ENCODE measurements around the gene SUSD2.

DNA sequence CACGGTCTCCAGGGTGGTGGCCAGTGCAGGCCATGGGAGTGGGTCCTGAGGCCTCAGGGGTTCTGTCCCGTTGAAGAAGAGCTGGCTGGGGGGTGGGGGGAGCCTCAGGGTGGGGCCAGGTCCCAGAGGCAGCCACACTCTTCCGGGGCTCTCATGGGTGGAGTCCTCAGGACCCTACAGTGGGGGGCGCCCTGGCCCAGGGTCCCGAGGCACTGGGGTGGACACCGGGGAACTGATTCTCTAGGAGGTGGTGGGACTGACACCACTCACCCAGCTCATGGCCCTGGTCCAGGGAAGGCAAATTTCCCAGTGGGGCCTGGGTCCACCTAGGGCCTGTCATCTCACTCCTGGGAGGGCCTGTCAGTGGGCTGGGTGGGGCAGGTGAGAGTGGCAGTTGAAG, 50.8 kb downstream of the SUSD2 start:
- TF ChIP-seq, protein P1, sequence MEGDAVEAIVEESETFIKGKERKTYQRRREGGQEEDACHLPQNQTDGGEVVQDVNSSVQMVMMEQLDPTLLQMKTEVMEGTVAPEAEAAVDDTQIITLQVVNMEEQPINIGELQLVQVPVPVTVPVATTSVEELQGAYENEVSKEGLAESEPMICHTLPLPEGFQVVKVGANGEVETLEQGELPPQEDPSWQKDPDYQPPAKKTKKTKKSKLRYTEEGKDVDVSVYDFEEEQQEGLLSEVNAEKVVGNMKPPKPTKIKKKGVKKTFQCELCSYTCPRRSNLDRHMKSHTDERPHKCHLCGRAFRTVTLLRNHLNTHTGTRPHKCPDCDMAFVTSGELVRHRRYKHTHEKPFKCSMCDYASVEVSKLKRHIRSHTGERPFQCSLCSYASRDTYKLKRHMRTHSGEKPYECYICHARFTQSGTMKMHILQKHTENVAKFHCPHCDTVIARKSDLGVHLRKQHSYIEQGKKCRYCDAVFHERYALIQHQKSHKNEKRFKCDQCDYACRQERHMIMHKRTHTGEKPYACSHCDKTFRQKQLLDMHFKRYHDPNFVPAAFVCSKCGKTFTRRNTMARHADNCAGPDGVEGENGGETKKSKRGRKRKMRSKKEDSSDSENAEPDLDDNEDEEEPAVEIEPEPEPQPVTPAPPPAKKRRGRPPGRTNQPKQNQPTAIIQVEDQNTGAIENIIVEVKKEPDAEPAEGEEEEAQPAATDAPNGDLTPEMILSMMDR (IDR thresholded peaks at IDR 0.05; ENCODE audit: low read depth, low read length, poor library complexity, severe bottlenecking) = no peak
- TF ChIP-seq EZH2phosphoT487 (IDR thresholded peaks at IDR 0.05; ENCODE audit: borderline replicate concordance, low read length) = no peak
